HG03159 (cell line): ENCODE measurements around the gene ITGBL1.

Source experiments
- ATAC-seq: cut with Tn5 transposase; IDR thresholded peaks from one replicate; pipeline ENCODE4 v1.9.1; 2021; ENCODE audit warnings: mild to moderate bottlenecking, moderate library complexity; ENCODE audit not compliant: unreplicated experiment

ITGBL1 gene

GRCh38 chr13:101452519-101453485 is at the start of gene ITGBL1:
Gene ITGBL1, plus strand, starts transcription at chr13:101452675. Its CDS starts 159 bp downstream, at chr13:101452834.
- ATAC-seq = peak; percentile 84

GRCh38 chr13:101406791-101407190 is 45.7 kb upstream of the ITGBL1 start:
- ATAC-seq = no peak

GRCh38 chr13:101408154-101408553 is 44.3 kb upstream of the ITGBL1 start:
- no peak for ATAC-seq

GRCh38 chr13:101408992-101409656 is 43.4 kb upstream of the ITGBL1 start:
- ATAC-seq = no peak

- ATAC-seq = no peak
Measured at GRCh38 chr13:101412076-101412475, 40.4 kb upstream of the ITGBL1 start.

- no peak for ATAC-seq
Measured at GRCh38 chr13:101415358-101416174, 36.9 kb upstream of the ITGBL1 start.

GRCh38 chr13:101416181-101417042 is 36.1 kb upstream of the ITGBL1 start, which contains the start of gene NALCN:
Gene NALCN, minus strand, starts transcription at chr13:101416508. Its CDS starts 17,382 bp downstream, at chr13:101399126.
- ATAC-seq = no peak

- no peak for ATAC-seq
Measured at GRCh38 chr13:101417043-101417406, 35.5 kb upstream of the ITGBL1 start.

- no peak for ATAC-seq
Measured at GRCh38 chr13:101417501-101417900, 35.0 kb upstream of the ITGBL1 start.

GRCh38 chr13:101423872-101424271 is 28.6 kb upstream of the ITGBL1 start:
- ATAC-seq = no peak

GRCh38 chr13:101424381-101425155 is 27.9 kb upstream of the ITGBL1 start:
- ATAC-seq = no peak

- ATAC-seq = no peak
Measured at GRCh38 chr13:101425156-101425471, 27.4 kb upstream of the ITGBL1 start.

GRCh38 chr13:101425623-101426022 is 26.9 kb upstream of the ITGBL1 start:
- ATAC-seq = no peak

GRCh38 chr13:101429733-101430132 is 22.7 kb upstream of the ITGBL1 start:
- no peak for ATAC-seq

GRCh38 chr13:101433895-101434294 is 18.6 kb upstream of the ITGBL1 start:
- ATAC-seq = no peak

GRCh38 chr13:101434486-101434885 is 18.0 kb upstream of the ITGBL1 start:
- no peak for ATAC-seq

GRCh38 chr13:101447852-101448251 is 4.6 kb upstream of the ITGBL1 start:
- ATAC-seq = no peak

- ATAC-seq = no peak
Measured at GRCh38 chr13:101449790-101450748, 2.4 kb upstream of the ITGBL1 start.
